Heart left ventricle (tissue), 13 donors: ENCODE data around the gene CELF4.

Source experiments
- CTCF ChIP-seq, 12 donors: fragments of 200-600 bp; sonication (generic) in 4 of 12; IDR thresholded peaks; one replicate each; pipeline versions ENCODE4 v1.5.0 to v1.8.0; 2018 to 2022; ENCODE audit warnings: antibody characterized with exemption in 12 of 12, mild to moderate bottlenecking in 5 of 12
- POLR2A ChIP-seq, 2 donors: fragments of 450-650 bp; IDR thresholded peaks; one replicate each; pipeline ENCODE4 v1.6.1; 2017; ENCODE audit warnings: antibody characterized with exemption in 2 of 2, mild to moderate bottlenecking in 2 of 2, moderate library complexity in 2 of 2
- donor health status: ischemic (EF 13 %, LVEDD 7.1; RV severe dilation, severe dysfunction).
- donor health status: DM: no; HTN: yes; CAD: no.
- donor health status: DM: no; HTN: no; CAD: no.
- donor health status: ischemic (EF 25% LVEDD 6.9; RV normal size, moderate dysfunction).
- donor health status: ischemic (EF 25% LVEDD 5.7; RV mildly dilated, moderate dysfunction).
- donor health status: ischemic (EF 35%, LVEDD 5.7; RV mildly dilated, moderate dysfunction).
- donor health status: nonischemic (EF 11% LVEDD 7.7; RV severe dilation, severe dysfunction).
- donor health status: DM: yes; HTN: yes; CAD: no.
- donor health status: PGD.
- donor health status: ischemic (EF 29% LVEDD 5.4; RV normal size, mild dysfunction).
- donor health status: nonischemic (EF 23%, LVEDD 6.1; RV moderate dilation, normal function).

DNA sequence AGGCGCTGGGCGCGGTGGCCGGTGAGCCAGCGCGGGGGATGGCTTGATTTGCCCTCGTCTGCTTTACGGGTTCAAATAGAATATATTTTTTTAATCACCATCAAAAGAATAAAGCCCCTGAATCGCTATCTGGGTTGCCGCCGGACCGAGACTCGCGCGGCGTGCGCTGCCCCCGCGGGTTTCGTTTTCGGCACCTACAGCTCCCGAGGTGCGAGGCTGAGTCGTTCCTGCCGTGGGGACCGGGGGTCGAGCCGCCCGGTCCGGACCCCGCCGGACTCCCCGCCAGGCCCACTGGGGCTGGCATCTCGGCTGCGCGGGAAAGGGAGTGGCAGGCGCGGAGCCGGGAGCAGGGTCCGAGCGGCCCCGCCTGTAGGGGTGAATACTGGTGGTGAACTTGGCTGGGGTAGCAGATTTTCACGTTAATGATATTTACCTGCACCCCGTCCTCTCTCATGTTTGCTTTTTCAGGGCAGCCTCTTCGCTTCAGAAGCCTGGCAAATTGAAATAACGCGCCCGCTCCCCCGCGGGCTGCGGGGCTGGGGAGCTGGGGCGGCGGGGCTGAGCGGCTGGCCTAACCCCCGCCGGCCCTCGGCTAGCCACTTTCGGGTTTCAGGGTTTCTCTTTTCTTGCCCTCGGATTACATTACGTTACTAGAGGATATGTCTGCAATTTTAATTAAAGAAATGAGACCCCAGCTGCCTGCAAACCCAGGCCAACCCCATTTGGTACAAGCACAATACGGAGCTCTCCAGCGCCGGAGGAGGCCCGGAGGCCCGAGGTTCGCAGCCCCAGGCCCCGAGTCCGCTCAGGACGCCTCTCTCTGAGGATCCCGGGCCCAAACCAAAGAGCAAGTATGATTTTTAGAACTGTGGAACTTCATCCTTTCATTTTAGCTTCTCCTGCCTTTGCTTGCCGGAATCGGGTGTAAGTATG is 1.7 kb upstream of the CELF4 start:
- no peak for TF ChIP-seq CTCF (IDR thresholded peaks at IDR 0.05)
- no peak for TF ChIP-seq POLR2A (IDR thresholded peaks at IDR 0.05)
